HS-27A (cell line): ENCODE results near the gene FBXW11.

Experiments used
- DNase-seq: peaks from one replicate; pipeline ENCODE4 v3.0.0-alpha.2; 2012; ENCODE audit warnings: low read depth, missing footprints

FBXW11 gene

GRCh38 chr5:172006321-172007174 is at the start of gene FBXW11:
Gene FBXW11 (minus strand): TSS chr5:172006638. CDS start chr5:172006502, 136 bp downstream.
- DNase-seq, result peak; percentile 75

- no peak for DNase-seq
Measured at GRCh38 chr5:172055996-172056395, 49.6 kb upstream of the FBXW11 start.

GRCh38 chr5:172055421-172055820 is 49.0 kb upstream of the FBXW11 start:
- DNase-seq, result no peak

GRCh38 chr5:172054611-172055153 is 48.2 kb upstream of the FBXW11 start:
- DNase-seq, result no peak

GRCh38 chr5:172052450-172053236 is 46.2 kb upstream of the FBXW11 start:
- DNase-seq, result no peak

- no peak for DNase-seq
Measured at GRCh38 chr5:172051643-172052339, 45.4 kb upstream of the FBXW11 start.

- DNase-seq, result no peak
Measured at GRCh38 chr5:172050080-172050479, 43.6 kb upstream of the FBXW11 start.

GRCh38 chr5:172049226-172049796 is 42.9 kb upstream of the FBXW11 start:
- no peak for DNase-seq

- no peak for DNase-seq
Measured at GRCh38 chr5:172048539-172049101, 42.2 kb upstream of the FBXW11 start.

- no peak for DNase-seq
Measured at GRCh38 chr5:172048170-172048422, 41.7 kb upstream of the FBXW11 start.

- DNase-seq, result no peak
Measured at GRCh38 chr5:172046593-172046992, 40.2 kb upstream of the FBXW11 start.

- no peak for DNase-seq
Measured at GRCh38 chr5:172045315-172045632, 38.8 kb upstream of the FBXW11 start.

- DNase-seq, result no peak
Measured at GRCh38 chr5:172044631-172045314, 38.3 kb upstream of the FBXW11 start.

GRCh38 chr5:172043865-172044264 is 37.4 kb upstream of the FBXW11 start:
- no peak for DNase-seq

- no peak for DNase-seq
Measured at GRCh38 chr5:172042183-172042582, 35.7 kb upstream of the FBXW11 start.

GRCh38 chr5:172038167-172038566 is 31.7 kb upstream of the FBXW11 start:
- no peak for DNase-seq

- no peak for DNase-seq
Measured at GRCh38 chr5:172035049-172035448, 28.6 kb upstream of the FBXW11 start.

GRCh38 chr5:172031894-172032461 is 25.5 kb upstream of the FBXW11 start:
- no peak for DNase-seq

- no peak for DNase-seq
Measured at GRCh38 chr5:172029876-172030275, 23.4 kb upstream of the FBXW11 start.

- DNase-seq, result no peak
Measured at GRCh38 chr5:172028167-172028566, 21.7 kb upstream of the FBXW11 start.
